AG08395 (cell line): ENCODE data around the gene SEPTIN1.

ENCODE experiments used
- DNase-seq: peaks from one replicate; pipeline ENCODE4 v3.0.0; 2012; ENCODE audit warnings: mixed read lengths, low spot score

Gene SEPTIN1

GRCh38 chr16:30382111-30382881 is at the start of gene SEPTIN1:
Gene SEPTIN1 (minus strand): TSS chr16:30382561. CDS start chr16:30382542, 19 bp downstream.
- DNase-seq, result no peak

GRCh38 chr16:30430428-30430970 is 48.1 kb upstream of the SEPTIN1 start:
- DNase-seq, result no peak

- DNase-seq, result peak; percentile 97
Measured at GRCh38 chr16:30429678-30430427, 47.5 kb upstream of the SEPTIN1 start, which contains the start of gene DCTPP1. Gene DCTPP1 (minus strand): TSS chr16:30430030. CDS start chr16:30429980, 50 bp downstream.

- DNase-seq, result no peak
Measured at GRCh38 chr16:30429418-30429677, 47.0 kb upstream of the SEPTIN1 start.

- DNase-seq, result no peak
Measured at GRCh38 chr16:30428055-30428454, 45.7 kb upstream of the SEPTIN1 start.

GRCh38 chr16:30421010-30421409 is 38.6 kb upstream of the SEPTIN1 start:
- DNase-seq, result no peak

- DNase-seq, result no peak
Measured at GRCh38 chr16:30418350-30419181, 36.2 kb upstream of the SEPTIN1 start.

- DNase-seq, result peak; percentile 89
Measured at GRCh38 chr16:30417529-30418349, 35.4 kb upstream of the SEPTIN1 start.

- DNase-seq, result no peak
Measured at GRCh38 chr16:30416624-30417528, 34.5 kb upstream of the SEPTIN1 start.

- DNase-seq, result no peak
Measured at GRCh38 chr16:30416047-30416603, 33.8 kb upstream of the SEPTIN1 start.

GRCh38 chr16:30414159-30414558 is 31.8 kb upstream of the SEPTIN1 start:
- no peak for DNase-seq

GRCh38 chr16:30413112-30413806 is 30.9 kb upstream of the SEPTIN1 start:
- no peak for DNase-seq

GRCh38 chr16:30409125-30410060 is 27.0 kb upstream of the SEPTIN1 start:
- DNase-seq, result peak; percentile 92

- DNase-seq, result peak; percentile 62
Measured at GRCh38 chr16:30407804-30408534, 25.6 kb upstream of the SEPTIN1 start.

- DNase-seq, result peak; percentile 94
Measured at GRCh38 chr16:30407102-30407803, 24.9 kb upstream of the SEPTIN1 start, which contains the start of gene ZNF771. Gene ZNF771 (plus strand): TSS chr16:30407606. CDS start chr16:30408054, 448 bp downstream.

- no peak for DNase-seq
Measured at GRCh38 chr16:30406795-30407101, 24.4 kb upstream of the SEPTIN1 start.
